ENCODE data around the gene PDSS2. TPM values are rescaled to one million over a fixed set of nuclear protein-coding genes. Genes with fewer than 3 reads are reported as not detected.

Gene PDSS2
- total RNA-seq, 1 experiment from 2014 or later: 12.5 TPM

- H3K27me3 ChIP-seq (ENCODE audit: control insufficient read depth, insufficient read depth, low read length): no peaks in the 10 kb centered on the region
- H3K36me3 ChIP-seq (replicated peaks; ENCODE audit: control insufficient read depth, insufficient read depth, low read length): no peaks in the 10 kb centered on the region
- no peak for DNase-seq
- no peak overlapping the region for H3K4me3 ChIP-seq (ENCODE audit: insufficient read depth, low read depth, low read length)
Measured at GRCh38 chr6:107413966-107414645, 45.3 kb downstream of the PDSS2 start.

GRCh38 chr6:107411161-107411560, 48.2 kb downstream of the PDSS2 start:
- Histone ChIP-seq H3K4me3 (ENCODE audit: insufficient read depth, low read depth, low read length) (no peak overlapping the region), H3K36me3 (replicated peaks; ENCODE audit: control insufficient read depth, insufficient read depth, low read length) (no peaks in the 10 kb centered on the region), H3K27me3 (ENCODE audit: control insufficient read depth, insufficient read depth, low read length) (no peaks in the 10 kb centered on the region)
- DNase-seq: no peak

GRCh38 chr6:107409942-107410341, 49.4 kb downstream of the PDSS2 start:
- no peak for DNase-seq
- no peaks in the 10 kb centered on the region for H3K36me3 ChIP-seq (replicated peaks; ENCODE audit: control insufficient read depth, insufficient read depth, low read length)
- H3K4me3 ChIP-seq (ENCODE audit: insufficient read depth, low read depth, low read length): no peak overlapping the region
- no peaks in the 10 kb centered on the region for H3K27me3 ChIP-seq (ENCODE audit: control insufficient read depth, insufficient read depth, low read length)

GRCh38 chr6:107408714-107409113, 50.6 kb downstream of the PDSS2 start:
- Histone ChIP-seq H3K4me3 (ENCODE audit: insufficient read depth, low read depth, low read length) (no peak overlapping the region), H3K36me3 (replicated peaks; ENCODE audit: control insufficient read depth, insufficient read depth, low read length) (no peaks in the 10 kb centered on the region), H3K27me3 (ENCODE audit: control insufficient read depth, insufficient read depth, low read length) (no peaks in the 10 kb centered on the region)
- no peak for DNase-seq

- no peak for DNase-seq
- Histone ChIP-seq H3K27me3 (ENCODE audit: control insufficient read depth, insufficient read depth, low read length) (no peaks in the 10 kb centered on the region), H3K36me3 (replicated peaks; ENCODE audit: control insufficient read depth, insufficient read depth, low read length) (no peaks in the 10 kb centered on the region; the same call in 1 of the 2 replicates), H3K4me3 (ENCODE audit: insufficient read depth, low read depth, low read length) (no peak overlapping the region)
Measured at GRCh38 chr6:107405002-107405401, 54.4 kb downstream of the PDSS2 start.

GRCh38 chr6:107402533-107402932, 56.8 kb downstream of the PDSS2 start:
- H3K36me3 ChIP-seq (replicated peaks; ENCODE audit: control insufficient read depth, insufficient read depth, low read length): no peaks in the 10 kb centered on the region; the same call in 1 of the 2 replicates
- no peak overlapping the region for H3K4me3 ChIP-seq (ENCODE audit: insufficient read depth, low read depth, low read length)
- no peaks in the 10 kb centered on the region for H3K27me3 ChIP-seq (ENCODE audit: control insufficient read depth, insufficient read depth, low read length)
- no peak for DNase-seq

GRCh38 chr6:107401573-107401972, 57.8 kb downstream of the PDSS2 start:
- Histone ChIP-seq H3K36me3 (replicated peaks; ENCODE audit: control insufficient read depth, insufficient read depth, low read length) (no peaks in the 10 kb centered on the region; the same call in 1 of the 2 replicates), H3K27me3 (ENCODE audit: control insufficient read depth, insufficient read depth, low read length) (no peaks in the 10 kb centered on the region), H3K4me3 (ENCODE audit: insufficient read depth, low read depth, low read length) (no peak overlapping the region)
- no peak for DNase-seq

- Histone ChIP-seq H3K36me3 (replicated peaks; ENCODE audit: control insufficient read depth, insufficient read depth, low read length) (no peaks in the 10 kb centered on the region; the same call in 1 of the 2 replicates), H3K4me3 (ENCODE audit: insufficient read depth, low read depth, low read length) (no peak overlapping the region), H3K27me3 (ENCODE audit: control insufficient read depth, insufficient read depth, low read length) (no peaks in the 10 kb centered on the region)
- no peak for DNase-seq
Measured at GRCh38 chr6:107400616-107401147, 58.7 kb downstream of the PDSS2 start.

- no peak for DNase-seq
- H3K36me3 ChIP-seq (replicated peaks; ENCODE audit: control insufficient read depth, insufficient read depth, low read length): no peaks in the 10 kb centered on the region; the same call in 1 of the 2 replicates
- no peak overlapping the region for H3K4me3 ChIP-seq (ENCODE audit: insufficient read depth, low read depth, low read length)
- H3K27me3 ChIP-seq (ENCODE audit: control insufficient read depth, insufficient read depth, low read length): no peaks in the 10 kb centered on the region
Measured at GRCh38 chr6:107399935-107400334, 59.4 kb downstream of the PDSS2 start.

- H3K27me3 ChIP-seq (ENCODE audit: control insufficient read depth, insufficient read depth, low read length): no peaks in the 10 kb centered on the region
- no peaks in the 10 kb centered on the region for H3K36me3 ChIP-seq (replicated peaks; ENCODE audit: control insufficient read depth, insufficient read depth, low read length)
- no peak overlapping the region for H3K4me3 ChIP-seq (ENCODE audit: insufficient read depth, low read depth, low read length)
- no peak for DNase-seq
Measured at GRCh38 chr6:107398001-107398400, 61.4 kb downstream of the PDSS2 start.

- DNase-seq: no peak
- Histone ChIP-seq H3K27me3 (ENCODE audit: control insufficient read depth, insufficient read depth, low read length) (no peaks in the 10 kb centered on the region), H3K36me3 (replicated peaks; ENCODE audit: control insufficient read depth, insufficient read depth, low read length) (no peaks in the 10 kb centered on the region), H3K4me3 (ENCODE audit: insufficient read depth, low read depth, low read length) (no peak overlapping the region)
Measured at GRCh38 chr6:107396211-107396610, 63.2 kb downstream of the PDSS2 start.

- DNase-seq: no peak
- Histone ChIP-seq H3K36me3 (replicated peaks; ENCODE audit: control insufficient read depth, insufficient read depth, low read length) (no peaks in the 10 kb centered on the region), H3K27me3 (ENCODE audit: control insufficient read depth, insufficient read depth, low read length) (no peaks in the 10 kb centered on the region), H3K4me3 (ENCODE audit: insufficient read depth, low read depth, low read length) (no peak overlapping the region)
Measured at GRCh38 chr6:107392069-107392468, 67.3 kb downstream of the PDSS2 start.

GRCh38 chr6:107390685-107391435, 68.5 kb downstream of the PDSS2 start:
- DNase-seq: no peak
- Histone ChIP-seq H3K36me3 (replicated peaks; ENCODE audit: control insufficient read depth, insufficient read depth, low read length) (no peaks in the 10 kb centered on the region), H3K4me3 (ENCODE audit: insufficient read depth, low read depth, low read length) (no peak overlapping the region), H3K27me3 (ENCODE audit: control insufficient read depth, insufficient read depth, low read length) (no peaks in the 10 kb centered on the region)

- Histone ChIP-seq H3K4me3 (ENCODE audit: insufficient read depth, low read depth, low read length) (no peak overlapping the region), H3K27me3 (ENCODE audit: control insufficient read depth, insufficient read depth, low read length) (no peaks in the 10 kb centered on the region), H3K36me3 (replicated peaks; ENCODE audit: control insufficient read depth, insufficient read depth, low read length) (no peaks in the 10 kb centered on the region)
- no peak for DNase-seq
Measured at GRCh38 chr6:107390056-107390455, 69.3 kb downstream of the PDSS2 start.

- Histone ChIP-seq H3K4me3 (ENCODE audit: insufficient read depth, low read depth, low read length) (no peak overlapping the region), H3K27me3 (ENCODE audit: control insufficient read depth, insufficient read depth, low read length) (no peaks in the 10 kb centered on the region)
Measured at GRCh38 chr6:107386904-107387303, 72.5 kb downstream of the PDSS2 start.

More at GRCh38 chr6:107386904-107387303, 72.5 kb downstream of the PDSS2 start:
- no peaks in the 10 kb centered on the region for H3K36me3 ChIP-seq (replicated peaks; ENCODE audit: control insufficient read depth, insufficient read depth, low read length)
- no peak for DNase-seq
